B cell (primary cell): ENCODE measurements around the gene NMU. TPM values are rescaled to one million over a fixed set of nuclear protein-coding genes. Genes with fewer than 3 reads are reported as not detected.

Experiments
- ATAC-seq: fragments of 200-7000 bp; cut with Tn5 transposase; one replicate; pipeline ENCODE4 v1.10.0; 2021; ENCODE audit warnings: low read depth, mild to moderate bottlenecking, moderate number of reproducible peaks, moderate library complexity
- CTCF ChIA-PET: fragments of 350-600 bp; sonication (Branson Sonifier 250); formaldehyde crosslinking; loops from one replicate; lab custom pipeline; 2021; ENCODE audit warnings: antibody characterized with exemption, inconsistent platforms; lab: Charles Lee
- POLR2A ChIA-PET: fragments of 350-600 bp; sonication (Branson Sonifier 250); formaldehyde crosslinking; loops from one replicate; lab custom pipeline; 2021; ENCODE audit warnings: antibody characterized with exemption; lab: Charles Lee
- DNase-seq: peaks from one replicate; pipeline ENCODE4 v3.0.0; 2013
- H2AFZ ChIP-seq: 2 replicates; pipeline ENCODE4 v1.6.1; 2012; ENCODE audit warnings: mild to moderate bottlenecking, low read depth, low read length; ENCODE audit not compliant: insufficient read depth, poor library complexity, severe bottlenecking
- H3K27ac ChIP-seq, 2 donors: 1 replicate in 1 of 2; 2 replicates in 1 of 2; pipeline ENCODE4 v1.5.1; 2012 to 2013; ENCODE audit warnings: low read length in 2 of 2, mild to moderate bottlenecking in 2 of 2, moderate library complexity in 1 of 2
- H3K27me3 ChIP-seq, 4 experiments: fragments of 200-600 bp in 1 of 4; sonication (generic) in 1 of 4; replicated peaks in 1 of 4; 1 replicate in 2 of 4; 2 replicates in 2 of 4; pipeline versions ENCODE4 v1.6.1 to v1.7.0; 2013 to 2016; ENCODE audit warnings: low read length in 3 of 4, mild to moderate bottlenecking in 2 of 4, mixed read lengths in 1 of 4, moderate library complexity in 1 of 4; ENCODE audit not compliant: insufficient read depth in 4 of 4, control insufficient read depth in 3 of 4; ENCODE audit errors: control extremely low read depth in 1 of 4
- H3K36me3 ChIP-seq, 2 experiments: replicated peaks in 1 of 2; 1 replicate in 1 of 2; 2 replicates in 1 of 2; pipeline versions ENCODE4 v1.6.1 to v1.7.1; 2013; ENCODE audit warnings: low read length in 1 of 2; ENCODE audit not compliant: insufficient read depth in 2 of 2, control insufficient read depth in 1 of 2; ENCODE audit errors: control extremely low read depth in 1 of 2, extremely low read depth in 1 of 2
- H3K4me1 ChIP-seq, 2 donors: fragments of 200-600 bp in 1 of 2; sonication (generic) in 1 of 2; 1 replicate in 1 of 2; 2 replicates in 1 of 2; pipeline versions ENCODE4 v1.5.1 to v1.6.1; 2013 to 2017; ENCODE audit warnings: low read length in 2 of 2; ENCODE audit not compliant: control insufficient read depth in 2 of 2, insufficient read depth in 2 of 2
- H3K4me2 ChIP-seq: replicated peaks from 2 replicates; pipeline ENCODE3; 2012; ENCODE audit warnings: mild to moderate bottlenecking, low read depth, low read length; ENCODE audit not compliant: poor library complexity, severe bottlenecking
- H3K4me3 ChIP-seq, 5 experiments: fragments of 200-600 bp in 1 of 5; sonication (generic) in 1 of 5; 1 replicate in 3 of 5; 2 replicates in 2 of 5; pipeline versions ENCODE4 v1.5.1 to v1.7.0; 2011 to 2016; ENCODE audit warnings: low read length in 4 of 5, mild to moderate bottlenecking in 4 of 5, low read depth in 2 of 5, control low read depth in 1 of 5, moderate library complexity in 1 of 5; ENCODE audit not compliant: insufficient read depth in 1 of 5; ENCODE audit errors: control extremely low read depth in 1 of 5, extremely low read depth in 1 of 5
- H3K79me2 ChIP-seq: fragments of 200-600 bp; sonication (generic); one replicate; pipeline ENCODE4 v1.6.0; 2016; ENCODE audit warnings: low read length; ENCODE audit not compliant: control insufficient read depth, insufficient read depth
- H3K9ac ChIP-seq: fragments of 200-600 bp; sonication (generic); 2 replicates; pipeline ENCODE4 v1.6.1; 2017; ENCODE audit warnings: mild to moderate bottlenecking, low read length, moderate library complexity
- H3K9me3 ChIP-seq, 3 donors: one replicate each; pipeline versions ENCODE4 v1.6.1 to v1.7.1; 2013; ENCODE audit warnings: low read length in 2 of 3; ENCODE audit not compliant: control insufficient read depth in 2 of 3, insufficient read depth in 1 of 3; ENCODE audit errors: control extremely low read depth in 1 of 3
- H4K20me1 ChIP-seq: 2 replicates; pipeline ENCODE4 v1.6.0; 2012; ENCODE audit warnings: mild to moderate bottlenecking, low read length; ENCODE audit not compliant: insufficient read depth, control insufficient read depth, poor library complexity, severe bottlenecking
- H3K27ac Mint-ChIP-seq: one replicate; pipeline ENCODE4 v1.8.0; 2021; ENCODE audit warnings: mixed read lengths
- H3K27me3 Mint-ChIP-seq: one replicate; pipeline ENCODE4 v1.8.0; 2021; ENCODE audit warnings: mixed read lengths
- H3K4me1 Mint-ChIP-seq: one replicate; pipeline ENCODE4 v1.8.0; 2021; ENCODE audit warnings: mixed read lengths
- H3K4me3 Mint-ChIP-seq: one replicate; pipeline ENCODE4 v1.8.0; 2021; ENCODE audit warnings: mixed read lengths
- H3K9me3 Mint-ChIP-seq: one replicate; pipeline ENCODE4 v1.8.0; 2022; ENCODE audit warnings: mixed read lengths; ENCODE audit not compliant: insufficient read depth
- EZH2 ChIP-seq: IDR thresholded peaks from 2 replicates; pipeline ENCODE4 v1.6.1; 2012; ENCODE audit warnings: borderline replicate concordance, low read depth, mild to moderate bottlenecking, moderate library complexity, low read length; ENCODE audit not compliant: insufficient read depth, poor library complexity, severe bottlenecking
- WGBS: methylation state at CpG from one replicate; pipeline ENCODE4 v1.1.5; 2013; ENCODE audit warnings: missing lambda C conversion rate; ENCODE audit not compliant: insufficient coverage; 5-methylcytosine and 5-hydroxymethylcytosine counted together
- intact Hi-C: fragments of 100-400 bp; cut with micrococcal nuclease; formaldehyde crosslinking; loops from one replicate; pipeline ENCODE4 v1.10.0; 2022
- polyA plus RNA-seq: library from polyadenylated mRNA; depleted of rRNA; stranded (reverse); fragments of >200 nt; gene quantifications from 2 replicates; pipeline ENCODE4 v1.2.3, GENCODE V29; 2012
- total RNA-seq, 2 donors: library from RNA; stranded (reverse); fragments of 120-200 nt in 1 of 2; gene quantifications; 1 replicate in 1 of 2; 2 replicates in 1 of 2; pipeline versions ENCODE4 v1.2.3 to v1.2.4, GENCODE V29; 2013 to 2022
- TF ChIP-seq, protein P1 (sequence below): fragments of 200-600 bp; IDR thresholded peaks from one replicate; pipeline ENCODE4 v1.8.0; 2022; ENCODE audit warnings: antibody characterized with exemption, mild to moderate bottlenecking

NMU gene
- total and polyA plus RNA-seq, 2 donors (not counting 1 experiment from before 2014, with no cell fraction given) = not detected

DNA sequence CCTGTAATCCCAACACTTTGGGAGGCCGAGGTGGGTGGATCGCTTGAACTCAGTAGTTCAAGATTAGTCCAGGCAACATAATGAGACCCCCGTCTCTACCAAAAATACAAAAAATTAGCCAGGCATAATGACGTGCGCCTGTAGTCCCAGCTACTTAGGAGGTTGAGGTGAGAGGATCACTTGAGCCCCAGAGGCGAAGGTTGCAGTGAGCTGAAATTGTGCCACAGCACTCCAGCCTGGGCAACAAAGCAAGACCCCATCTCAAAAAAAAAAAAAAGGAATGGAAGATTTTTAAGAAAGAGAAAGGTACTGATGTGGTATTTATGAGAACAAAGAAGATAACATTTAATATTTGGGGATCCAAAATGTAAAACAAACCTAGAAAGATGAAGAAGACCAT lies 27.0 kb upstream of the NMU start:
- no peaks in the 10 kb centered on the region for H3K9me3 ChIP-seq
- ChIA-PET POLR2A (no interaction called here), CTCF (interaction anchor here (1.0 kb wide), 1 partner anchor 176 kb away, joined by 5 read pairs; no protein-coding TSS in a partner anchor)
- H3K36me3 ChIP-seq = no peaks in the 10 kb centered on the region
- no peaks in the 10 kb centered on the region for H3K4me1 ChIP-seq
- no peaks in the 10 kb centered on the region for H3K4me1 Mint-ChIP-seq
- H3K4me2 ChIP-seq = no peak overlapping the region
- peaks cover 32% of the 10 kb centered on the region for H3K27me3 Mint-ChIP-seq
- peaks cover 0 to 2% (median 0%) of the 10 kb centered on the region in 4 experiments for H3K27me3 ChIP-seq
- TF ChIP-seq, protein P1, sequence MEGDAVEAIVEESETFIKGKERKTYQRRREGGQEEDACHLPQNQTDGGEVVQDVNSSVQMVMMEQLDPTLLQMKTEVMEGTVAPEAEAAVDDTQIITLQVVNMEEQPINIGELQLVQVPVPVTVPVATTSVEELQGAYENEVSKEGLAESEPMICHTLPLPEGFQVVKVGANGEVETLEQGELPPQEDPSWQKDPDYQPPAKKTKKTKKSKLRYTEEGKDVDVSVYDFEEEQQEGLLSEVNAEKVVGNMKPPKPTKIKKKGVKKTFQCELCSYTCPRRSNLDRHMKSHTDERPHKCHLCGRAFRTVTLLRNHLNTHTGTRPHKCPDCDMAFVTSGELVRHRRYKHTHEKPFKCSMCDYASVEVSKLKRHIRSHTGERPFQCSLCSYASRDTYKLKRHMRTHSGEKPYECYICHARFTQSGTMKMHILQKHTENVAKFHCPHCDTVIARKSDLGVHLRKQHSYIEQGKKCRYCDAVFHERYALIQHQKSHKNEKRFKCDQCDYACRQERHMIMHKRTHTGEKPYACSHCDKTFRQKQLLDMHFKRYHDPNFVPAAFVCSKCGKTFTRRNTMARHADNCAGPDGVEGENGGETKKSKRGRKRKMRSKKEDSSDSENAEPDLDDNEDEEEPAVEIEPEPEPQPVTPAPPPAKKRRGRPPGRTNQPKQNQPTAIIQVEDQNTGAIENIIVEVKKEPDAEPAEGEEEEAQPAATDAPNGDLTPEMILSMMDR = no peak
- no peak for TF ChIP-seq EZH2
- H3K27ac ChIP-seq = no peak overlapping the region
- no peak overlapping the region for H3K9ac ChIP-seq
- DNase-seq (no peak), ATAC-seq (no peak)
- no peak overlapping the region for H2AFZ ChIP-seq
- no peak overlapping the region for H3K4me3 ChIP-seq
- no peak overlapping the region for H3K27ac Mint-ChIP-seq
- 92% methylated on average over 2 of the region's 6 CpGs for WGBS
- intact Hi-C loops = no loop called here
- no peaks in the 10 kb centered on the region for H3K79me2 ChIP-seq
- no peaks in the 10 kb centered on the region for H4K20me1 ChIP-seq
- no peak overlapping the region for H3K4me3 Mint-ChIP-seq
- H3K9me3 Mint-ChIP-seq = no peaks in the 10 kb centered on the region

DNA sequence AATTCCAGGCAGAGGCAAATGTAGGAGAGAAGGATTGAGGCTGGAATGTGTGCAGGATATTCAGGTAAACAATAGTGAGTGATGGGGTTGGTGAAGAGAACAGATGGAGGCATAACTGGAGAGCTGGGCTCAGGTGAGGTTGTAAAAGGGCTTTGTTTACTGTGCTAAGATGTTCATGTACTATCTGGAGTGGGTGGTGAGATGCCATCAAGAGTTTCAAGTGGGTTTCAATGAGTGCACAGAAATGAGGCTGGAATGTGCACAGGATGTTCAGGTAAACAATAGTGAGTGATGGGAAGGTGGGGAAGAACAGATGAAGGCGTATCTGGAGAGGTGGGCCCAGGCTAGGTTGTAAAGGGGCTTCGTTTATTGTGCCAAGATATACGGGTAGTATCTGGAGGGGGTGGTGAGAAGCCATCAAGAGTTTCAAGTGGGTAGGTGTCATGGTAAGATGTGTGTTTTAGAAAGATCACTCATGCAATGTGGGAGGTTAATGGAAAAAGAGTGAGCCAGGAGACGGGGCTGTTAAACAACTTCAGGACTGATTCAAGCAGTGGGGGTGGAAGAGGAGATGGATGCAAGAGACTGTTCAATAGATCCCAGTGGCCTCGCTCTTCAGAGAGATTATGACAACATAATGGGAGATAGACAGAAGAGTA lies 25.4 kb upstream of the NMU start:
- H3K27me3 ChIP-seq = peaks cover 0 to 2% (median 0%) of the 10 kb centered on the region in 4 experiments
- ChIA-PET POLR2A (no interaction called here), CTCF (no interaction called here)
- Mint-ChIP-seq H3K27me3 (peaks cover 21% of the 10 kb centered on the region), H3K4me3 (no peak overlapping the region), H3K9me3 (no peaks in the 10 kb centered on the region), H3K27ac (no peak overlapping the region), H3K4me1 (no peaks in the 10 kb centered on the region)
- no peak overlapping the region for H3K27ac ChIP-seq
- no peaks in the 10 kb centered on the region for H4K20me1 ChIP-seq
- H3K4me3 ChIP-seq = no peak overlapping the region
- no peaks in the 10 kb centered on the region for H3K36me3 ChIP-seq
- ATAC-seq = no peak
- no peaks in the 10 kb centered on the region for H3K9me3 ChIP-seq
- no peak for DNase-seq
- intact Hi-C loops = no loop called here
- H3K4me1 ChIP-seq = no peaks in the 10 kb centered on the region
- H3K4me2 ChIP-seq = no peak overlapping the region
- no peak for TF ChIP-seq EZH2
- TF ChIP-seq, protein P1 = no peak
- H2AFZ ChIP-seq = no peak overlapping the region
- H3K79me2 ChIP-seq = no peaks in the 10 kb centered on the region
- H3K9ac ChIP-seq = no peak overlapping the region
- 83% methylated on average over 4 of the region's 5 CpGs for WGBS
